Measurements from ENCODE around the gene TAS1R1.
A peak's percentile ranks its signal among the peaks of the same experiment; 100 is the strongest.

The TAS1R1 gene

DNA sequence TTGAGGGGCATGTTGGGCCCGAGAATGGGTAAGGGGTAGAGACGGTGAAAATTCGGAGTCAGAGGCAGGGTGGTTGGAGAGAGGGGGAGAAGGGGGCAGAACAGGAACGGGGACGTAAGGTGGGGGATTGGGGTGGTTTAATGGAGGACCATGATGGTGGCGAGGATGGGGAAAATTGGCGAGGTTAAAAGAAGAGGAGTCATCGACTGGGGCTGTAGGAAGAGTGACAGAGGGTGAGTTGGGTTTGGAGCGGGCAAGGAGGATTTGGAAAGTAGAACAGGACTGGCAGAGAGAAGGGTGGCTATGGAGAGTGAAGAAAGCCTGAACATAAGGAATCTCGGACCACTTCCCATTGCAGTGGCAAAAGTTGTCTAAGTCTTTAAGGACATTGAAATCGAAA lies 13.9 kb downstream of the TAS1R1 start:
- no peak overlapping the region for H3K9ac ChIP-seq (ENCODE audit: low read depth, low read length)
- no peaks in the 10 kb centered on the region for H4K20me1 ChIP-seq (ENCODE audit: insufficient read depth, low read length)
- no peak overlapping the region for H2AFZ ChIP-seq (ENCODE audit: low read depth, low read length)
- DNase-seq: no peak
- TF ChIP-seq EZH2 (IDR thresholded peaks at IDR 0.05; ENCODE audit: borderline replicate concordance, low read depth, low read length, severe bottlenecking): no peak
- TF ChIP-seq, protein P1, sequence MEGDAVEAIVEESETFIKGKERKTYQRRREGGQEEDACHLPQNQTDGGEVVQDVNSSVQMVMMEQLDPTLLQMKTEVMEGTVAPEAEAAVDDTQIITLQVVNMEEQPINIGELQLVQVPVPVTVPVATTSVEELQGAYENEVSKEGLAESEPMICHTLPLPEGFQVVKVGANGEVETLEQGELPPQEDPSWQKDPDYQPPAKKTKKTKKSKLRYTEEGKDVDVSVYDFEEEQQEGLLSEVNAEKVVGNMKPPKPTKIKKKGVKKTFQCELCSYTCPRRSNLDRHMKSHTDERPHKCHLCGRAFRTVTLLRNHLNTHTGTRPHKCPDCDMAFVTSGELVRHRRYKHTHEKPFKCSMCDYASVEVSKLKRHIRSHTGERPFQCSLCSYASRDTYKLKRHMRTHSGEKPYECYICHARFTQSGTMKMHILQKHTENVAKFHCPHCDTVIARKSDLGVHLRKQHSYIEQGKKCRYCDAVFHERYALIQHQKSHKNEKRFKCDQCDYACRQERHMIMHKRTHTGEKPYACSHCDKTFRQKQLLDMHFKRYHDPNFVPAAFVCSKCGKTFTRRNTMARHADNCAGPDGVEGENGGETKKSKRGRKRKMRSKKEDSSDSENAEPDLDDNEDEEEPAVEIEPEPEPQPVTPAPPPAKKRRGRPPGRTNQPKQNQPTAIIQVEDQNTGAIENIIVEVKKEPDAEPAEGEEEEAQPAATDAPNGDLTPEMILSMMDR (IDR thresholded peaks at IDR 0.05; ENCODE audit: borderline replicate concordance, extremely low read depth, low read length, poor library complexity, severe bottlenecking): no peak
- H3K27me3 ChIP-seq (ENCODE audit: insufficient read depth, low read length, poor library complexity): peaks cover 6% of the 10 kb centered on the region
- no peak overlapping the region for H3K4me2 ChIP-seq (ENCODE audit: insufficient read depth, low read length)
- ATAC-seq (ENCODE audit: insufficient read depth, low read depth): no peak
- no peaks in the 10 kb centered on the region for H3K4me1 ChIP-seq (ENCODE audit: insufficient read depth, low read length)
- H3K27ac ChIP-seq (ENCODE audit: low read length): no peak overlapping the region
- H3K9me3 ChIP-seq (ENCODE audit: insufficient read depth, low read length, severe bottlenecking): no peaks in the 10 kb centered on the region
- no peaks in the 10 kb centered on the region for H3K36me3 ChIP-seq (ENCODE audit: insufficient read depth, low read length)
- H3K4me3 ChIP-seq (ENCODE audit: low read depth in 1 of 2, low read length in 2 of 2): no peak overlapping the region
- H3K79me2 ChIP-seq (ENCODE audit: insufficient read depth, low read length): no peaks in the 10 kb centered on the region

GRCh38 chr1:6570100-6570499 lies 15.0 kb downstream of the TAS1R1 start:
- no peak for TF ChIP-seq EZH2 (IDR thresholded peaks at IDR 0.05; ENCODE audit: borderline replicate concordance, low read depth, low read length, severe bottlenecking)
- TF ChIP-seq, protein P1 (IDR thresholded peaks at IDR 0.05; ENCODE audit: borderline replicate concordance, extremely low read depth, low read length, poor library complexity, severe bottlenecking): no peak
- DNase-seq: no peak
- ATAC-seq (ENCODE audit: insufficient read depth, low read depth): peak; percentile 61; the same call in 1 of the 3 replicates

DNA sequence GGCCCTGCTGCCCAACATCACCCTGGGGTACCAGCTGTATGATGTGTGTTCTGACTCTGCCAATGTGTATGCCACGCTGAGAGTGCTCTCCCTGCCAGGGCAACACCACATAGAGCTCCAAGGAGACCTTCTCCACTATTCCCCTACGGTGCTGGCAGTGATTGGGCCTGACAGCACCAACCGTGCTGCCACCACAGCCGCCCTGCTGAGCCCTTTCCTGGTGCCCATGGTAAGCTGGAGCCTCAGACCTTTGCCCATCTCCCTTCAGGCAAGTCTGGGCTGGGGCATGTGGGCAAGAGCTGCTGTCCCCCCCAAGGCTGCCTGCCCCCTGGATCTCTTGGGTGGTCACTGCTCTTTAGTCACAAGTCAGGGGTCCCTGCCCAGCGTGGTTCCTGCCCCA lies 15.9 kb downstream of the TAS1R1 start:
- H3K36me3 ChIP-seq (ENCODE audit: insufficient read depth, low read length): no peaks in the 10 kb centered on the region
- no peaks in the 10 kb centered on the region for H4K20me1 ChIP-seq (ENCODE audit: insufficient read depth, low read length)
- H3K4me2 ChIP-seq (ENCODE audit: insufficient read depth, low read length): no peak overlapping the region
- no peak for ATAC-seq (ENCODE audit: insufficient read depth, low read depth)
- peaks cover 6% of the 10 kb centered on the region for H3K27me3 ChIP-seq (ENCODE audit: insufficient read depth, low read length, poor library complexity)
- no peak for DNase-seq
- no peak overlapping the region for H3K4me3 ChIP-seq (ENCODE audit: low read depth in 1 of 2, low read length in 2 of 2)
- TF ChIP-seq, protein P1 (IDR thresholded peaks at IDR 0.05; ENCODE audit: borderline replicate concordance, extremely low read depth, low read length, poor library complexity, severe bottlenecking): no peak
- TF ChIP-seq EZH2 (IDR thresholded peaks at IDR 0.05; ENCODE audit: borderline replicate concordance, low read depth, low read length, severe bottlenecking): no peak
- H2AFZ ChIP-seq (ENCODE audit: low read depth, low read length): no peak overlapping the region
- no peaks in the 10 kb centered on the region for H3K9me3 ChIP-seq (ENCODE audit: insufficient read depth, low read length, severe bottlenecking)
- H3K79me2 ChIP-seq (ENCODE audit: insufficient read depth, low read length): no peaks in the 10 kb centered on the region
- no peak overlapping the region for H3K27ac ChIP-seq (ENCODE audit: low read length)
- H3K4me1 ChIP-seq (ENCODE audit: insufficient read depth, low read length): no peaks in the 10 kb centered on the region
- H3K9ac ChIP-seq (ENCODE audit: low read depth, low read length): no peak overlapping the region

More at GRCh38 chr1:6570100-6570499, 15.0 kb downstream of the TAS1R1 start:
- H3K27ac ChIP-seq (ENCODE audit: low read length): no peak overlapping the region
- H3K36me3 ChIP-seq (ENCODE audit: insufficient read depth, low read length): no peaks in the 10 kb centered on the region
- no peaks in the 10 kb centered on the region for H4K20me1 ChIP-seq (ENCODE audit: insufficient read depth, low read length)
- H3K4me1 ChIP-seq (ENCODE audit: insufficient read depth, low read length): no peaks in the 10 kb centered on the region
- no peak overlapping the region for H3K4me2 ChIP-seq (ENCODE audit: insufficient read depth, low read length)
- no peak overlapping the region for H3K4me3 ChIP-seq (ENCODE audit: low read depth in 1 of 2, low read length in 2 of 2)
- H3K9me3 ChIP-seq (ENCODE audit: insufficient read depth, low read length, severe bottlenecking): no peaks in the 10 kb centered on the region
- no peak overlapping the region for H2AFZ ChIP-seq (ENCODE audit: low read depth, low read length)
- H3K79me2 ChIP-seq (ENCODE audit: insufficient read depth, low read length): no peaks in the 10 kb centered on the region
- H3K27me3 ChIP-seq (ENCODE audit: insufficient read depth, low read length, poor library complexity): peaks cover 6% of the 10 kb centered on the region
- H3K9ac ChIP-seq (ENCODE audit: low read depth, low read length): no peak overlapping the region

All from DND-41 (cell line).